Mammary epithelial cell (primary cell): ENCODE results near the gene OBP2B.

Experiments
- CTCF ChIP-seq, 2 donors: IDR thresholded peaks in 1 of 2; conservative IDR thresholded peaks in 1 of 2; 2 replicates each; pipeline ENCODE4 v1.5.1; 2011 to 2012; ENCODE audit warnings: inconsistent platforms in 2 of 2, low read length in 2 of 2, mild to moderate bottlenecking in 2 of 2, control low read depth in 1 of 2, low read depth in 1 of 2; ENCODE audit not compliant: insufficient read depth in 1 of 2; ENCODE audit errors: extremely low read depth in 1 of 2
- EZH2 ChIP-seq: IDR thresholded peaks from 2 replicates; pipeline ENCODE4 v1.6.1; 2012; ENCODE audit warnings: low read length, inconsistent platforms, borderline replicate concordance

GRCh38 chr9:133250741-133251170, 41.7 kb upstream of the OBP2B start:
- TF ChIP-seq CTCF (conservative IDR thresholded peaks at IDR 0.05 in 1 of 2, IDR thresholded peaks at IDR 0.05 in 1 of 2; ENCODE audit: extremely low read depth in 1 of 2, insufficient read depth in 1 of 2, low read depth in 1 of 2, low read length in 2 of 2) (no peak), EZH2 (no peak)
